PFSK-1 (cell line): ENCODE results near the gene LYRM9.

Experiments used
- FOXP2 ChIP-seq: optimal IDR thresholded peaks from 2 replicates; pipeline ENCODE3; 2011; ENCODE audit warnings: borderline replicate concordance, control low read depth, inconsistent platforms; ENCODE audit not compliant: insufficient read depth; ENCODE audit errors: extremely low read length, extremely low read depth
- POLR2AphosphoS5 ChIP-seq: IDR thresholded peaks from 2 replicates; pipeline ENCODE4 v1.6.1; 2012; ENCODE audit warnings: low read depth, mild to moderate bottlenecking, control low read depth, low read length, moderate library complexity
- REST ChIP-seq, 2 experiments: IDR thresholded peaks; 2 replicates each; pipeline versions ENCODE4 v1.6.1 to v1.8.0; 2011 to 2012; ENCODE audit warnings: low read depth in 2 of 2, low read length in 2 of 2, control low read depth in 1 of 2, inconsistent platforms in 1 of 2, mild to moderate bottlenecking in 1 of 2, moderate library complexity in 1 of 2; ENCODE audit not compliant: insufficient read depth in 1 of 2
- SIN3A ChIP-seq: IDR thresholded peaks from 2 replicates; pipeline ENCODE4 v1.6.1; 2012; ENCODE audit warnings: mild to moderate bottlenecking, low read length, moderate library complexity, borderline replicate concordance; ENCODE audit not compliant: insufficient read depth
- TAF1 ChIP-seq: IDR thresholded peaks from 2 replicates; pipeline ENCODE4 v1.6.1; 2012; ENCODE audit warnings: low read length, control low read depth, borderline replicate concordance; ENCODE audit not compliant: insufficient read depth

Gene LYRM9

GRCh38 chr17:27906623-27907022 is 13.5 kb upstream of the LYRM9 start:
- TF ChIP-seq TAF1 (no peak), REST (IDR thresholded peaks at IDR 0.05; ENCODE audit: insufficient read depth in 1 of 2, low read depth in 2 of 2, low read length in 2 of 2) (no peak), FOXP2 (no peak), POLR2AphosphoS5 (no peak), SIN3A (no peak)

GRCh38 chr17:27906226-27906580 is 13.0 kb upstream of the LYRM9 start:
- no peak for TF ChIP-seq FOXP2
- no peak for TF ChIP-seq TAF1
- no peak for TF ChIP-seq POLR2AphosphoS5
- no peak for TF ChIP-seq REST (IDR thresholded peaks at IDR 0.05; ENCODE audit: insufficient read depth in 1 of 2, low read depth in 2 of 2, low read length in 2 of 2)
- TF ChIP-seq SIN3A: no peak

GRCh38 chr17:27905447-27906225 is 12.5 kb upstream of the LYRM9 start:
- TF ChIP-seq POLR2AphosphoS5 (no peak), SIN3A (no peak), FOXP2 (no peak), REST (IDR thresholded peaks at IDR 0.05; ENCODE audit: insufficient read depth in 1 of 2, low read depth in 2 of 2, low read length in 2 of 2) (no peak)

GRCh38 chr17:27904534-27905446 is 11.6 kb upstream of the LYRM9 start:
- TF ChIP-seq TAF1: no peak
- no peak for TF ChIP-seq POLR2AphosphoS5
- no peak for TF ChIP-seq REST (IDR thresholded peaks at IDR 0.05; ENCODE audit: insufficient read depth in 1 of 2, low read depth in 2 of 2, low read length in 2 of 2)
- no peak for TF ChIP-seq SIN3A
